Spinal cord (tissue), 10 donors: ENCODE measurements around the gene NAA35. TPM values are rescaled to one million over a fixed set of nuclear protein-coding genes. Genes with fewer than 3 reads are reported as not detected.

Experiments
- DNase-seq, 6 donors: peaks; one replicate each; pipeline versions ENCODE4 v3.0.0 to v3.0.0-alpha.2; 2013 to 2015; ENCODE audit warnings: low spot score in 6 of 6, low read depth in 4 of 6
- H3K27ac ChIP-seq: one replicate; pipeline ENCODE4 v1.5.1; 2013; ENCODE audit warnings: low read depth, low read length, control low read depth
- H3K27me3 ChIP-seq: one replicate; pipeline ENCODE4 v1.6.1; 2013; ENCODE audit warnings: low read length; ENCODE audit not compliant: control insufficient read depth, insufficient read depth
- H3K36me3 ChIP-seq: one replicate; pipeline ENCODE4 v1.6.1; 2013; ENCODE audit warnings: low read length; ENCODE audit not compliant: control insufficient read depth, insufficient read depth
- H3K4me1 ChIP-seq: one replicate; pipeline ENCODE4 v1.6.1; 2013; ENCODE audit warnings: low read length; ENCODE audit not compliant: control insufficient read depth, insufficient read depth
- H3K4me3 ChIP-seq: one replicate; pipeline ENCODE4 v1.5.1; 2013; ENCODE audit warnings: low read depth, low read length, control low read depth
- H3K9me3 ChIP-seq: one replicate; pipeline ENCODE4 v1.6.1; 2013; ENCODE audit warnings: low read length; ENCODE audit not compliant: control insufficient read depth, insufficient read depth
- WGBS: methylation state at CpG from one replicate; pipeline ENCODE4 v1.1.5; 2013; ENCODE audit warnings: missing lambda C conversion rate; ENCODE audit not compliant: insufficient coverage; 5-methylcytosine and 5-hydroxymethylcytosine counted together
- polyA plus RNA-seq, 2 donors: library from polyadenylated mRNA; unstranded; fragments of 120-200 nt; gene quantifications; one replicate each; pipeline ENCODE4 v1.2.1, GENCODE V29; 2013; ENCODE audit not compliant: insufficient read length in 2 of 2
- total RNA-seq, 2 donors: library from RNA; depleted of rRNA in 1 of 2; stranded (reverse); fragments of 120-200 nt in 1 of 2; fragments of >200 nt in 1 of 2; gene quantifications; one replicate each; pipeline versions ENCODE4 v1.2.3 to v1.2.4, GENCODE V29; 2013 to 2014
- donor health status: healthy.

NAA35 gene
- total and polyA plus RNA-seq, 4 donors, result 24.9 to 44.2 (median 33.6) TPM

DNA sequence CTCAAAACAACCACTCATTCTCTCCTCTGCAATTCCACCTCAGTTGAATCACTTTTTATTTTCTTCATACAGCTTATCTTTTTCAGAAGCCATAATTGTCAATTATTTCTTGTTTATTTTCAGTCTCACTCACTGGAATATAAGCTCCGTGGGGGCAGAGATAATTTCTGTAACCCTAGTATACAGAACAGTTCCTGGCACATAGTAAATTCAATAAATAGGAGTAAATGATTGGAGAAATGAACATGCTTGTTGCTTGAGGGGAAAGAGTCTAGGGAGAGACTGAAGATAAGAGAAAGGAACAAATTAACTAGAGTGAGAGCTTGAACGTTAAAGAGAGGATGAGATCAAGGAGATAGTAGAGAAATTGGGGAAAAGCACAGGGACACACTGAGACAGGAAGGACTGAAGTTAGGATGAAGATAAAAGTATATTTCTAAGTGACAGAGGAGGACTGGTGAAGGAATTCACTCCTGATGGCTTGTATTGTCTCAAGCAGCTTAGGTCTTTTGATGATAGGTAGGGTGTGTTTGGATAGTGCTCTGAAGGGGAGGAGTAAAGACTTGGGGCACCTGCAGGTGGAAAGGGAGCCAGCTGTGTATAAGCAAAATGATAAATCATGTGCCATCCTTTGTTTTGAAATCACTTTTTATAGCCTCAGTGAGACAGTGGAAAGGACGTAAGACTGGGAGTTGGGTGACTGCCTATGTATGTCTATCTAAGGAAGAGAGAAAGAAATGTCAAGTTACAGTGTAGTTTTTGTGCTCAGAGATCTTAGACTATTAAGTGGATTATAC, 2.2 kb downstream of the NAA35 start:
- Histone ChIP-seq H3K27ac (no peak overlapping the region), H3K9me3 (no peaks in the 10 kb centered on the region), H3K4me3 (no peak overlapping the region), H3K4me1 (peaks cover 3% of the 10 kb centered on the region), H3K36me3 (peaks cover 4% of the 10 kb centered on the region), H3K27me3 (no peaks in the 10 kb centered on the region)
- no peak for DNase-seq
- 79% methylated on average over 2 of the region's 3 CpGs for WGBS

- no peaks in the 10 kb centered on the region for H3K27me3 ChIP-seq
- peaks cover 3% of the 10 kb centered on the region for H3K4me1 ChIP-seq
- 100% methylated on average over 1 of the region's 1 CpG for WGBS
- H3K27ac ChIP-seq, result no peak overlapping the region
- no peak for DNase-seq
- peaks cover 7% of the 10 kb centered on the region for H3K36me3 ChIP-seq
- no peak overlapping the region for H3K4me3 ChIP-seq
- H3K9me3 ChIP-seq, result no peaks in the 10 kb centered on the region
These were observed 2.9 kb downstream of the NAA35 start for GRCh38 chr9:85943757-85944430.

DNA sequence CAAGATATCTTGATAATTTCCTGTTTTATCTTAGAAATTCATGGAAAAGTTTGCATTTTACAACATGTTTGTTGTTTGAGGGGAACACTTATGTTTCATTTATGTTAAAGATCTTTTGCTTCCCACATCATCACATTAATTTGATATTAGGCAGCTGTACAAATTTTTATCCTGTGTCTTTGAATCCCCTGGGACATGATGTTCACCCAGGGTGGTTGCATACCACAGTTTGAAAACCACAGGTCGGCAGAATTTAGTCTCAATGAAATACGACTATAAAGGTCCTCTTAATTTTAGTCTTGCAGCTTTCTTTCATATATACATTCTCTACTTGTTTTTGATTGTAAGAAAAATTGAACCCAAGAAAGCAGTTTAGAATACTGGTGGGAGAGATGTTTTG, 3.7 kb downstream of the NAA35 start:
- Histone ChIP-seq H3K9me3 (no peaks in the 10 kb centered on the region), H3K36me3 (peaks cover 7% of the 10 kb centered on the region), H3K27ac (no peak overlapping the region), H3K27me3 (no peaks in the 10 kb centered on the region), H3K4me3 (no peak overlapping the region), H3K4me1 (peaks cover 3% of the 10 kb centered on the region)
- WGBS, result no CpG with 5 or more reads among the region's 2 CpGs
- no peak for DNase-seq

DNA sequence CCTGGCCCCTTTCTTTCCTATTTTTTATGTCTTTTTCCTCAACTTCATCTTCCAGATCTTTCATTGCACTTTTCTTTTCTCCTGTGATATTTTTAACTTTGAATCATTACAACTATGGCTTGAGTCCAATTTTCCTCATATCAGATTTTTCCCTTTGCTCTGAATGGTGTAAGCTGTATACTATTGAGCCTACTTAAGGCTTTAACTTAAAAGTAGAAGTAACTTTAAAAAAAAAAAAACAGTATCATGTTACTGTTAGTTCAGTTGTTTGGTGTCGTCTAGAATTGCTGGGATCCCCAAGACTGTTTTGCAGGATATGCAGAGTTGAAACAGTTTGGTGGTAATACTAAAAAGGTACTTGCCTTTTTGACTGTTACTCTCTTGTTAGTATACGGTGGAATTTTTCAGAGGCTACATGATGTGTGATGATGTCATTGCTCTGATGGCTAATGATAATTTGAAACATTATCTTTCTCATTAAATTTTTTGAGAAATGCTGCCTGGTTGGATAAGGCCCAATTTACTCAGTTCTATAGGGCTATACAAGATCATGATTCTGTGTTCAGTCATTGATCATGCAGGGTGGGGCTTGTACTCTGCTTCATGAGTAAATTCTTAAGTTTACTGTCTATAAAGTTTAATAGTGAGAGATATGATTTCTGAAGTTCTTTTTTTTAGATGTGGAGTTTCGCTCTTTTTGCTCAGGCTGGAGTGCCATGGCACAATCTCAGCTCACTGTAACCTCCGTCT, 8.8 kb downstream of the NAA35 start:
- 84% methylated on average over 3 of the region's 4 CpGs for WGBS
- DNase-seq, result no peak
- Histone ChIP-seq H3K9me3 (no peaks in the 10 kb centered on the region), H3K27ac (no peak overlapping the region), H3K27me3 (no peaks in the 10 kb centered on the region), H3K4me1 (no peaks in the 10 kb centered on the region), H3K36me3 (peaks cover 17% of the 10 kb centered on the region), H3K4me3 (no peak overlapping the region)

DNA sequence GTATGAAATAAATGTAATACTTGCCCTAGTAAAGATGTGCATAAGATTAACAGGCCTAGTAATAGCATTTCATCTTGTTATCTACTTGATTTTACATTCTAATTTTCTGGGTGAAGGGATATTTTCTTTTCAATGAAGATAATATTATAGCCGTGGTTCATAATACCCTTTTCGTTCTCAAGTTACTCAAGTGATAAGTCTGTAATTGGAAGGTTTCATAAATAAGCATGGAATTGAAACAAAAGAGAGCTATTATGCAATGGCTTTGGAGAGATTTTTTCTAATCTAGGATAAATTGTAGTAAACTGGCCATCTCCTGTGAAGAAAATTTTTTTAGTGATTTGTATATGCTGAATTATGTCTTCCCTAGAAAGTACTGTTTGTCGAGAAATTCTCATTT, 19.0 kb downstream of the NAA35 start:
- Histone ChIP-seq H3K36me3 (no peaks in the 10 kb centered on the region), H3K27me3 (no peaks in the 10 kb centered on the region), H3K4me1 (no peaks in the 10 kb centered on the region), H3K9me3 (no peaks in the 10 kb centered on the region), H3K4me3 (no peak overlapping the region), H3K27ac (no peak overlapping the region)
- peak in 1 of 6 donors; percentile 3 for DNase-seq
- no CpG with 5 or more reads among the region's 3 CpGs for WGBS

GRCh38 chr9:85960688-85961093, 19.7 kb downstream of the NAA35 start:
- peaks cover 3% of the 10 kb centered on the region for H3K36me3 ChIP-seq
- H3K4me3 ChIP-seq, result no peak overlapping the region
- H3K27ac ChIP-seq, result no peak overlapping the region
- H3K27me3 ChIP-seq, result no peaks in the 10 kb centered on the region
- DNase-seq, result peak in 2 of 6 donors; percentile 41 to 70
- H3K4me1 ChIP-seq, result no peaks in the 10 kb centered on the region
- WGBS, result 35% methylated on average over 3 of the region's 3 CpGs
- no peaks in the 10 kb centered on the region for H3K9me3 ChIP-seq

GRCh38 chr9:85964526-85964925, 23.6 kb downstream of the NAA35 start:
- H3K27ac ChIP-seq, result no peak overlapping the region
- no peak overlapping the region for H3K4me3 ChIP-seq
- no peaks in the 10 kb centered on the region for H3K27me3 ChIP-seq
- no peaks in the 10 kb centered on the region for H3K4me1 ChIP-seq
- H3K36me3 ChIP-seq, result peaks cover 8% of the 10 kb centered on the region
- no peaks in the 10 kb centered on the region for H3K9me3 ChIP-seq
- no peak for DNase-seq
- no CpG with 5 or more reads among the region's 3 CpGs for WGBS

GRCh38 chr9:85964949-85965348, 24.0 kb downstream of the NAA35 start:
- H3K4me3 ChIP-seq, result no peak overlapping the region
- H3K9me3 ChIP-seq, result no peaks in the 10 kb centered on the region
- no CpG with 5 or more reads among the region's 3 CpGs for WGBS
- no peak for DNase-seq
- H3K27me3 ChIP-seq, result no peaks in the 10 kb centered on the region
- no peak overlapping the region for H3K27ac ChIP-seq
- H3K4me1 ChIP-seq, result no peaks in the 10 kb centered on the region
- H3K36me3 ChIP-seq, result peaks cover 12% of the 10 kb centered on the region

DNA sequence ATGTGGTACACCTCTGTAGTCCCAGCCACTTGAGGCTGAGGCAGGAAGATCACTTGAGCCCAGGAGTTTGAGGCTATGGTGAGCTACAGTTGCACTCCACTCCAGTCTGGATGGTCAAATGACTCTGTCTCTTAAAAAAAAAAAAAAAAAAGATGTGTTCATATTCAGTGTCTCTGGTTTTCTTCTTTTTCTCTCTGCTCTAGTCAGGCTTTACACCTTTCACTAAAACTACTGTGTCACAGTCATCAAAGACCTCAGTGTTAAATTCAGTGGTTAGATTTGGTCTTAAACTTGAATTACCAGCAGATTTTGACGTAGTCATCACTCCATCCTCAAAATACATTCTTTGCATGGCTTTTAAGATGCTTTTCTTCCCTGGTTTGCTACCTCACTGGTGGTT, 28.8 kb downstream of the NAA35 start:
- peaks cover 17% of the 10 kb centered on the region for H3K36me3 ChIP-seq
- DNase-seq, result no peak
- H3K4me3 ChIP-seq, result no peak overlapping the region
- no peaks in the 10 kb centered on the region for H3K27me3 ChIP-seq
- no CpG with 5 or more reads among the region's 1 CpG for WGBS
- H3K9me3 ChIP-seq, result no peaks in the 10 kb centered on the region
- no peaks in the 10 kb centered on the region for H3K4me1 ChIP-seq
- no peak overlapping the region for H3K27ac ChIP-seq
